ENCODE results near the gene IMMT.

IMMT gene

DNA sequence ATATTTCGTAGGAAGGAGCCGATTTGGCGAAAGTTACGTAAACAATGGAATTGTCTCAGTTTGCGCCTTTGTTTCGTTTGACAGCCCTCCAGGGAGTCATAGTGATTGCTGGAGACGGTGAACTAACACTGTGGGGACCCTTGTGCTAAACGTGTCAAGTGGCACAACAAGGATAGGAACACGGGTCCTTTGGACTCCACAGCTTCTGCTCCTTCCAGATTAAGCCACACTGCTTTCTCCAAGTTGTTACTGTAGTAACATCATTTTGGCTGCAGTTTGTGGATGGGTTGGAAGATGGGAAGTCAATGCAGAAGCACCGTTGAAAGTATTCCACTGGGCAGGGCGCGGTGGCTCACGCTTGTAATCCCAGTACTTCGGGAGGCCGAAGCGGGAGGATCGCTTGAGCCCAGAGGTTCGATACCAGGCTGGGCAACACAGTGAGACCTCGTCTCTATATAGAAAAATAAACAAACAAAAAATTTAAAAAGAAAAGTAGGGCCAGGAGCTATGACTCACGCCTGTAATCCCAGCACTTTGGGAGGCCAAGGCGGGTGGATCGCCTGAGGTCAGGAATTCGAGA lies 636 bp upstream of the IMMT start:
- DNase-seq: no peak

DNA sequence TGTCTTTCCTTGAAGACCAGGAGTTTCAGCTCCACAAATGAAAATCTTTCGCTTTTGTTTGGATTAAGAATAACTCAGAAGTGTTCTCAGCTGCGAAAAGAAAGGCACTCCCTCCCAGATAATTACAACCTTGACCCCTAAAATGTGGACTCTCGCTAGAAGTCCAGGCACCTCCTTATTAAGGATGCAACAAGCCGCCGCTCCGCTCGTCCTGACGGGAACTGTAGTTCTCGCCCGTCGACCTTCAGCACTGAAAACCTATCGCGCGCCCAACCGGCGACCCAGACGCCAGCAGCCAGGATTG lies 559 bp downstream of the IMMT start:
- DNase-seq: no peak

- no peak for DNase-seq
Measured at GRCh38 chr2:86193901-86194567, 1.2 kb downstream of the IMMT start.

GRCh38 chr2:86189782-86190416 lies 5.4 kb downstream of the IMMT start:
- no peak for DNase-seq

DNA sequence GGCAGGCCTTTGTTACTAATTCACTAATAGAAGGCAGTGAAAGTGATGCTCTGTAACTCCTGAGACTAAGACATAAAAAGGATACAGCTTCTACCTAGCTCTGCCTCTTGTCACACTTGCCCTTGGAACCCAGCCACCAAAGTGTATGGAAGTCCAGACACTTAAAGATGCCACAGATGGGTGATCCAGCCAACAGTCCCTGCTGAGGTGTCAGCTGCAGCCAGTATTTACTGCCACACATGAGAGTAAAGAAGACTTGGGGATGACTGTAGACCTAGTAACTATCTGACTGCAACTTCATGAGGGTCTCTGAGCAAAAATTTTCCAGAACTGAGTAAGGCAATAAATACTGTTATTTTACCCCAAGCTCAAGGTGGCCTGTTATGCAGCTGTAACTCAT lies 8.8 kb downstream of the IMMT start:
- no peak for DNase-seq

GRCh38 chr2:86185517-86186212 lies 9.6 kb downstream of the IMMT start:
- no peak for DNase-seq

GRCh38 chr2:86176597-86176996 lies 18.7 kb downstream of the IMMT start:
- no peak for DNase-seq

- DNase-seq: no peak
Measured at GRCh38 chr2:86175828-86176227, 19.4 kb downstream of the IMMT start.

DNA sequence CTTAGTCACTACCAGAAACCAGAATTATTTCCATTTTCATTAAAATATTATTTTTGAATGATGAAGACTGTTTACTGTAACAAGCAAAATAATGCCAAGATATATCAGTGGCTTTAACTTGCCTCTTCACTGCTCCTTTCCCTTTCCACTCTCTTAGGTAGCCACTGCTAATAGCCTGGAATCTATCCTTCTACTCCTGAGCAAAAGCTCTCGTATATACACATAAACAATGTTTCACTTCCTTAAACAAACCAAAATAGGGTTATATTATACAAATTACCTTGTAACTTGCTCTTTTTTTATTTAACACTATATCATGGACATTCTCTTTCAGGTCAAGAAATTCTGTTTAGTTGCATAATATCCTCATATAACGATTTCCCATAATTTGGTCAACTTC lies 20.8 kb downstream of the IMMT start:
- no peak for DNase-seq

GRCh38 chr2:86172610-86173009 lies 22.7 kb downstream of the IMMT start:
- no peak for DNase-seq

DNA sequence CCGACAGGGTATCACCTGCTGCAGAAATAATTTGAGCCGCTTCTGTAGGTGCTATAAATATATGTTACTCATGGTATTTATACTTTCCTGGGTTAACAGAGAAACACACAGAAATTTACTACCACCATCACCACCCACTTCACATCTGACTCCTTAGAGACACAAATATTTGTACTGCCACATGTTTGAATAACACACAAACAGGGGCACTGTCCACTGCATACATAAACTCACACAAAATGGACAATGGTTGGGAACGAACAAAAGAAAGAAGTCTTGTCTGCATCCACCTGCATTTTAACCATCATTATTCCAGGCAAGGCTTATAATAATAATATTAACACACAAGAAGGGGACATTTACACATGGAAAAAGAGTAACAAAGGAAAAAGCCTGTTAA lies 24.0 kb downstream of the IMMT start:
- no peak for DNase-seq

DNA sequence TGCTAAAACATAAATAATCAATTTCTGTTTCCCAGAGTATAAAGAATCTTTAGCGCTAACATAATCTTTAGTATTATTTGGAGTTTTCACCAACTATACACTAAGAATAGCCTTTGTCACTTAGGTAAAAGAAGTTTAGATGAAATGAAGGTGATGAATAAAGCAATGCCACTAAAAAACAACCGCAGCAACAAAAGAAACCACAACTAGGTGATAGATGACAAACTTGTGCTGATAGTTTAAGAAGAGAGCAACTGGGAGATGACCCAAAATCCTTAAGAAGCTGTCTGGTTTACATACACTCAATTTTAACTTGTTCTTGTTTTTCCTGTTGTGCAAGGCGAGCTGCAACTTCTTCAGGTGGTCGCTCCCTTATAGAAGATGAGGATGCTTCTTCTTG lies 24.8 kb downstream of the IMMT start:
- no peak for DNase-seq

DNA sequence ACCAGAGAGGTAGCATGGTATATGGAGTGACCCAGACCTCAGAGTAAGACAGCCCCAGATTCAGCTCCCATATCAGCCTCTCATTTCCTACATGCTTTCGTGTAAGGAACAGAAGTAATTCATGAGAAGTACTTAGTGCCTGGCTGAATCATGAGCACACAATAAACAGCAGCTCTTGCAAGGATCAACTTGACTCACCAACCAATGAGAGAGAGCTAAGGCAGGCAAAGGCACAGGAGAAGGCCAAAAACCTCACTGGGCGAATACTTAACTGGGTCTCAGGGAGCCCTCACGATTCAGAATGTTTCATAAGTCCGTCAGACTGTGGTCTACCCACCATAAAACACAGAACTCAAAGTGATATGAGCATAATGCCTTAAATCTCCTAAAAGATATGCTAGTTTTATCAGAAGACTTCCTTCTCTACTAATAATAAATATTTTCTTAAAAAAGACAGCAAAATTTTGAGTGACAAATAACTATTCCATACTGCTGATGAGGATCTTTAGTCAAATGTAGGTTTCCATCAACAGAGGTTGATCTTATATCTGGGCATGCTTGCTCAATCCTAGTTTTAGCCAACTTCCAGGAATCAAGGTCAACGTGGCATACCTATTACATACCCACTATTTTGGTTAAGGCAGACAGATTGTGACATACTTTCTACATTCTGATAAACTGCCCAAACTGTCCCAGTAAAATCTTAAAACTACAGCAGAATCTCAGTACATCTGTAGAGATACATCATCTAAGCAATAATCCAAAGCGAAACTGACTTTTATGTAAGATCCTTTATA lies 34.9 kb downstream of the IMMT start:
- no peak for DNase-seq

GRCh38 chr2:86158286-86158685 lies 37.0 kb downstream of the IMMT start:
- DNase-seq: no peak

DNA sequence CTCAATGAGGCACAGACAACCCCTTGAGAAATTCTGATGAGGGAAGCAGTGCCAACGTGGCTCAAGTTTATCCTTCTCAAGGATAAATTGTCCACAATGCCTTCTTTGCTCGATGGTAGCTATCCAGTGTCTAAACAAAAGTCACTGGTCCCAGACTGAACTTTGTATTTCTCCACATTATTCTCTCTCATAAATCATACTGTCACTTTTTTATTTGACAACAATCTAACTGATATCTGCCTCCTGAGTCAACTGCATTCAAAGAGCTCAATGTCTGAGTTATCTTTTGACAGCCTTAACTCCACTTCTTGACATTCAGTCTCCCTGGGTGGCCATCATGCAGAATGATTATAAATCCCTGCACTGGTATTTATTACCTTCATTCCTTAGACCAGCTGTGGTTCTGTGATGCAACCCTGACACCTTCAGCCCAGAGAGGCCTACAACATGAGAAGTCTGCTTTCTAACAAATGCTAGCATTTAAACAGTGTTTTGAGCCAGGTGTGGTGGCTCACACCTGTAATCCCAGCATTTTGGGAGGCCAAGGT lies 38.2 kb downstream of the IMMT start:
- DNase-seq: no peak

DNA sequence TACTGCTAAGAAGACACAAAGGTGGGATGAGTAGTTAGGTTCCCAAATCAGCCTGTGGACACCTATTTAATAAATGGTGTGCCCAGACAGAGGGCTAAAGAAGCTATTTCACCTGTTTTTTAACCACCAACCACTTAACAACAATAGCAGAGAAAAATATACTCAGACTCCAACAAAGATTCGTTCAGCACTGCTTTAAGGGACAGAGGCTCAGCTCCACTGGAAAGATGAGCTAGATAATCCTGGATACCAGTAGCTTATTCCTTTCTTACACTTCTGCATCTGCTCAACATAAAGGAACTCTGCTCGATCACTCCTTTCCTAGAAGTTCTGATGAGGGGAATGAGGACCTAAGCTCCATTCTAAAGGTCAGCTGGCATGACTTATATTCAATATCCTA lies 44.8 kb downstream of the IMMT start:
- DNase-seq: no peak

GRCh38 chr2:86147793-86148192 lies 47.5 kb downstream of the IMMT start:
- no peak for DNase-seq

- DNase-seq: no peak
Measured at GRCh38 chr2:86143926-86144685, 51.2 kb downstream of the IMMT start.

GRCh38 chr2:86143307-86143706 lies 52.0 kb downstream of the IMMT start:
- no peak for DNase-seq

GRCh38 chr2:86142436-86143257 lies 52.6 kb downstream of the IMMT start:
- DNase-seq: no peak

GRCh38 chr2:86140969-86141392 lies 54.3 kb downstream of the IMMT start:
- DNase-seq: no peak

Measured in stimulated activated CD4-positive, alpha-beta T cell treated with anti-CD3 and anti-CD28 coated beads, Interleukin-2, amount 100 ng/mL, for 48 hours (primary cell).